HEK293 (cell line): ENCODE results near the gene NT5DC4.

Experiments used
- CTCF ChIA-PET: fragments of 350-600 bp; formaldehyde crosslinking; extraction: SDS; loops from one replicate; lab custom pipeline; 2021; ENCODE audit warnings: antibody characterized with exemption; lab: Yijun Ruan, JAX
- POLR2A ChIA-PET: fragments of 300-600 bp; formaldehyde crosslinking; extraction: SDS; loops from one replicate; lab custom pipeline; 2020; ENCODE audit warnings: antibody characterized with exemption, inconsistent platforms; lab: Yijun Ruan, JAX
- H3K27ac ChIP-seq: fragments of 200-500 bp; sonication (Bioruptor generic); 2 replicates; pipeline ENCODE4 v1.5.1; 2014; ENCODE audit warnings: low read depth, low read length, control low read depth, inconsistent platforms; ENCODE audit errors: extremely low read depth
- H3K36me3 ChIP-seq, 2 experiments: fragments of 200-500 bp in 1 of 2; sonication (Bioruptor generic) in 1 of 2; 1 replicate in 1 of 2; 2 replicates in 1 of 2; pipeline ENCODE4 v1.5.1; 2014 to 2017; ENCODE audit warnings: inconsistent platforms in 2 of 2, low read length in 2 of 2; ENCODE audit not compliant: control insufficient read depth in 2 of 2, insufficient read depth in 1 of 2
- H3K4me1 ChIP-seq: fragments of 200-500 bp; sonication (Bioruptor generic); 2 replicates; pipeline ENCODE4 v1.5.1; 2014; ENCODE audit warnings: mild to moderate bottlenecking, low read length, inconsistent platforms; ENCODE audit not compliant: control insufficient read depth, insufficient read depth
- H3K4me3 ChIP-seq: 2 replicates; pipeline ENCODE4 v1.5.1; 2011; ENCODE audit warnings: low read depth, mild to moderate bottlenecking, control low read depth, low read length, moderate library complexity
- H3K9me3 ChIP-seq: fragments of 200-500 bp; sonication (Bioruptor generic); 2 replicates; pipeline ENCODE4 v1.5.1; 2014; ENCODE audit warnings: low read depth, low read length, inconsistent platforms; ENCODE audit not compliant: control insufficient read depth, insufficient read depth
- MEIS1 ChIP-seq: sonication (generic); formaldehyde crosslinking; IDR thresholded peaks from 2 replicates; pipeline ENCODE4 v1.8.1; 2022; ENCODE audit warnings: missing genetic modification reagents, mild to moderate bottlenecking, borderline replicate concordance
- PRDM1 ChIP-seq: fragments of 450-650 bp; formaldehyde crosslinking; IDR thresholded peaks from 2 replicates; pipeline ENCODE4; 2016; ENCODE audit warnings: missing biosample characterization, missing genetic modification characterization
- TCF7L2 ChIP-seq: IDR thresholded peaks from 2 replicates; pipeline ENCODE4 v1.6.1; 2011; ENCODE audit warnings: low read depth, mild to moderate bottlenecking, inconsistent platforms, low read length, moderate library complexity, borderline replicate concordance
- YY2 ChIP-seq: fragments of 450-650 bp; formaldehyde crosslinking; IDR thresholded peaks from 2 replicates; pipeline ENCODE4 v1.5.1; 2016; ENCODE audit warnings: missing biosample characterization, missing genetic modification characterization
- ZFP37 ChIP-seq: fragments of 450-650 bp; formaldehyde crosslinking; IDR thresholded peaks from 2 replicates; pipeline ENCODE4 v1.5.1; 2016; ENCODE audit warnings: missing biosample characterization, missing genetic modification characterization
- ZNF132 ChIP-seq: fragments of 450-650 bp; formaldehyde crosslinking; IDR thresholded peaks from 2 replicates; pipeline ENCODE4 v1.5.1; 2017; ENCODE audit warnings: missing biosample characterization, missing genetic modification characterization, borderline replicate concordance
- ZNF138 ChIP-seq: fragments of 450-650 bp; formaldehyde crosslinking; IDR thresholded peaks from 2 replicates; pipeline ENCODE4 v1.5.1; 2016; ENCODE audit warnings: missing biosample characterization, missing genetic modification characterization, borderline replicate concordance
- ZNF24 ChIP-seq: fragments of 450-650 bp; formaldehyde crosslinking; IDR thresholded peaks from 2 replicates; pipeline ENCODE4 v1.5.1; 2016; ENCODE audit warnings: missing biosample characterization, missing genetic modification characterization
- ZNF248 ChIP-seq: fragments of 450-650 bp; formaldehyde crosslinking; IDR thresholded peaks from 2 replicates; pipeline ENCODE4 v1.5.1; 2017; ENCODE audit warnings: missing biosample characterization, missing genetic modification characterization
- ZNF266 ChIP-seq: fragments of 450-650 bp; formaldehyde crosslinking; IDR thresholded peaks from 2 replicates; pipeline ENCODE4 v1.5.1; 2016; ENCODE audit warnings: missing biosample characterization, missing genetic modification characterization, low read depth
- ZNF274 ChIP-seq, 2 experiments: fragments of 200-500 bp in 1 of 2; fragments of 450-650 bp in 1 of 2; sonication (Bioruptor generic) in 1 of 2; formaldehyde crosslinking in 1 of 2; IDR thresholded peaks; 2 replicates each; pipeline versions ENCODE4 v1.5.1 to v1.6.1; 2014 to 2016; ENCODE audit warnings: borderline replicate concordance in 1 of 2, inconsistent platforms in 1 of 2, low read length in 1 of 2, missing biosample characterization in 1 of 2, missing genetic modification characterization in 1 of 2
- ZNF391 ChIP-seq: fragments of 450-650 bp; formaldehyde crosslinking; IDR thresholded peaks from 2 replicates; pipeline ENCODE4 v1.5.1; 2016; ENCODE audit warnings: low read depth, missing biosample characterization, missing genetic modification characterization, borderline replicate concordance
- ZNF571 ChIP-seq: fragments of 450-650 bp; formaldehyde crosslinking; IDR thresholded peaks from 2 replicates; pipeline ENCODE4 v1.5.0; 2017; ENCODE audit warnings: missing biosample characterization, missing genetic modification characterization
- ZNF596 ChIP-seq: fragments of 450-650 bp; IDR thresholded peaks from 2 replicates; pipeline ENCODE4 v1.5.0; 2018; ENCODE audit warnings: missing biosample characterization, mild to moderate bottlenecking, missing genetic modification characterization, moderate library complexity
- ZNF654 ChIP-seq: fragments of 450-650 bp; formaldehyde crosslinking; IDR thresholded peaks from 2 replicates; pipeline ENCODE4 v1.5.1; 2016; ENCODE audit warnings: low read depth, missing biosample characterization, missing genetic modification characterization
- ZNF677 ChIP-seq: fragments of 450-650 bp; IDR thresholded peaks from 2 replicates; pipeline ENCODE4 v1.5.0; 2018; ENCODE audit warnings: missing biosample characterization, mild to moderate bottlenecking, missing genetic modification characterization, moderate library complexity
- ZNF701 ChIP-seq: fragments of 450-650 bp; formaldehyde crosslinking; IDR thresholded peaks from 2 replicates; pipeline ENCODE4 v1.5.1; 2016; ENCODE audit warnings: missing biosample characterization, missing genetic modification characterization
- ZNF791 ChIP-seq: fragments of 450-650 bp; formaldehyde crosslinking; IDR thresholded peaks from 2 replicates; pipeline ENCODE4 v1.5.1; 2016; ENCODE audit warnings: missing biosample characterization, missing genetic modification characterization
- ZNF843 ChIP-seq: fragments of 450-650 bp; formaldehyde crosslinking; IDR thresholded peaks from 2 replicates; pipeline ENCODE4 v1.5.1; 2016; ENCODE audit warnings: missing biosample characterization, missing genetic modification characterization
- TF ChIP-seq, protein P1 (sequence below): fragments of 450-650 bp; formaldehyde crosslinking; IDR thresholded peaks from 2 replicates; pipeline ENCODE4; 2016; ENCODE audit warnings: missing biosample characterization, missing genetic modification characterization
- TF ChIP-seq, protein P2 (sequence below): fragments of 450-650 bp; formaldehyde crosslinking; IDR thresholded peaks from 2 replicates; pipeline ENCODE4 v1.5.1; 2016; ENCODE audit warnings: missing biosample characterization, missing genetic modification characterization, borderline replicate concordance
- TF ChIP-seq, protein P3 (sequence below): fragments of 450-650 bp; formaldehyde crosslinking; IDR thresholded peaks from 2 replicates; pipeline ENCODE4 v1.5.1; 2017; ENCODE audit warnings: missing biosample characterization, missing genetic modification characterization
- TF ChIP-seq, protein P4 (sequence below): fragments of 450-650 bp; formaldehyde crosslinking; IDR thresholded peaks from 2 replicates; pipeline ENCODE4 v1.5.1; 2016; ENCODE audit warnings: missing biosample characterization, missing genetic modification characterization
- TF ChIP-seq, protein P5 (sequence below): fragments of 450-650 bp; formaldehyde crosslinking; IDR thresholded peaks from 2 replicates; pipeline ENCODE4 v1.5.1; 2016; ENCODE audit warnings: missing biosample characterization, missing genetic modification characterization

Gene NT5DC4

DNA sequence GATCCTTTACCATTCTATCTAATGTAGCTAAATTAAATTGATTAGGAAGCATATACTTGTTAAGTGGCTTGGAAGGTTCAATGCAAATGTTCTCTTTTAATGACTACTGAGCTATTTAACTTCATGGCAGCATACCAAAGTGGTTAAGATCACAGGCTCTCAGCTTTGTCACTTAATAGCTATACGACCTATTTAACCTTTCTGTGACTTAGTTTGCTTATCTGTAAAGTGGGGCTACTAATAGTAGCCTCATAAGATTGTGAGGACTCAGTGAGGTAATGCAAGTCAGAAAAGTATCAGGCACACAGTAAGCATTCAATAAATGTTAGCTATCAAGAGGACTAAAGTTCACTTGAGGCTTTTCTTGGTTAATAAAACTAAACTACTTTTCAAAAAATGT, 39.3 kb downstream of the NT5DC4 start (continued):
- TF ChIP-seq ZNF138 (tag by site-specific recombination), result no peak
- no peak for TF ChIP-seq ZFP37 (tag by site-specific recombination)
- no peak for TF ChIP-seq ZNF24 (tag by site-specific recombination)
- TF ChIP-seq, protein P1, sequence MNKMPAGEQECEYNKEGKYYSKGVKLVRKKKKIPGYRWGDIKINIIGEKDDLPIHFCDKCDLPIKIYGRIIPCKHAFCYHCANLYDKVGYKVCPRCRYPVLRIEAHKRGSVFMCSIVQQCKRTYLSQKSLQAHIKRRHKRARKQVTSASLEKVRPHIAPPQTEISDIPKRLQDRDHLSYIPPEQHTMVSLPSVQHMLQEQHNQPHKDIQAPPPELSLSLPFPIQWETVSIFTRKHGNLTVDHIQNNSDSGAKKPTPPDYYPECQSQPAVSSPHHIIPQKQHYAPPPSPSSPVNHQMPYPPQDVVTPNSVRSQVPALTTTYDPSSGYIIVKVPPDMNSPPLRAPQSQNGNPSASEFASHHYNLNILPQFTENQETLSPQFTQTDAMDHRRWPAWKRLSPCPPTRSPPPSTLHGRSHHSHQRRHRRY (tag by site-specific recombination), result no peak

DNA sequence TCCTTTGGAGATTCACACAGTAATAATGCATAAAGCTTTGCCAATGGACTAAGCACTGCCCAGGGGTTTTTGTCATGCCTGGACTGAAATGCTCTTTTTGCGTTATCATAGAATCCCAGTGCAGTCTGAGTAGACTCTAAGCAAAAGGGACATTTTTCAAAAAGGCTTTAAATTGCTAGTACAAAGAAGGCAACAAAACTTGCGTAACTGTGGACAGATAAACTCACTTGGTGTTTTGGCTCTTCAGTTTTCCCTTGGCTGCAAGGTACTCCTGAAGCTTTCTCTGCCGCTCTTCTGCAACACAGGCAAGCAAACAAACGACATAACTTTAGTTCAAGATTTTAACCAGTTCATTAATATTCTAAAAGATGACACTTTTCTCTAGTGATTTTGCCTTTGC, 41.5 kb downstream of the NT5DC4 start:
- POLR2A ChIA-PET, result no interaction called here
- CTCF ChIA-PET, result interaction anchor here (0.6 to 4.5 kb wide), 8 partner anchors 8 to 198 kb away, joined by 3 to 35 read pairs (median 4); no protein-coding TSS in a partner anchor
- Histone ChIP-seq H3K36me3 (peaks cover 22 to 48% of the 10 kb centered on the region in 2 experiments), H3K4me3 (no peak overlapping the region), H3K4me1 (0 out of 2 replicates have a peak, but pooled peaks cover 7% of the 10 kb centered on the region)
- TF ChIP-seq YY2 (tag by site-specific recombination) (no peak), ZNF654 (tag by site-specific recombination) (no peak), ZNF132 (no peak), ZNF677 (tag by site-specific recombination) (no peak), ZNF791 (tag by site-specific recombination) (no peak), MEIS1 (CRISPR knock-in tag) (no peak), ZNF391 (tag by site-specific recombination) (no peak), PRDM1 (tag by site-specific recombination) (no peak), TCF7L2 (no peak), ZNF266 (tag by site-specific recombination) (no peak), ZNF596 (no peak), ZNF274 (IDR thresholded peaks at IDR 0.05; ENCODE audit: low read length) (no peak), ZNF274 (tag by site-specific recombination; IDR thresholded peaks at IDR 0.05; ENCODE audit: borderline replicate concordance) (no peak), ZNF571 (no peak), ZNF248 (no peak), ZNF843 (tag by site-specific recombination) (no peak), ZNF701 (tag by site-specific recombination) (no peak)
- TF ChIP-seq, protein P2, sequence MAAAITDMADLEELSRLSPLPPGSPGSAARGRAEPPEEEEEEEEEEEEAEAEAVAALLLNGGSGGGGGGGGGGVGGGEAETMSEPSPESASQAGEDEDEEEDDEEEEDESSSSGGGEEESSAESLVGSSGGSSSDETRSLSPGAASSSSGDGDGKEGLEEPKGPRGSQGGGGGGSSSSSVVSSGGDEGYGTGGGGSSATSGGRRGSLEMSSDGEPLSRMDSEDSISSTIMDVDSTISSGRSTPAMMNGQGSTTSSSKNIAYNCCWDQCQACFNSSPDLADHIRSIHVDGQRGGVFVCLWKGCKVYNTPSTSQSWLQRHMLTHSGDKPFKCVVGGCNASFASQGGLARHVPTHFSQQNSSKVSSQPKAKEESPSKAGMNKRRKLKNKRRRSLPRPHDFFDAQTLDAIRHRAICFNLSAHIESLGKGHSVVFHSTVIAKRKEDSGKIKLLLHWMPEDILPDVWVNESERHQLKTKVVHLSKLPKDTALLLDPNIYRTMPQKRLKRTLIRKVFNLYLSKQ, result no peak
- TF ChIP-seq, protein P3, sequence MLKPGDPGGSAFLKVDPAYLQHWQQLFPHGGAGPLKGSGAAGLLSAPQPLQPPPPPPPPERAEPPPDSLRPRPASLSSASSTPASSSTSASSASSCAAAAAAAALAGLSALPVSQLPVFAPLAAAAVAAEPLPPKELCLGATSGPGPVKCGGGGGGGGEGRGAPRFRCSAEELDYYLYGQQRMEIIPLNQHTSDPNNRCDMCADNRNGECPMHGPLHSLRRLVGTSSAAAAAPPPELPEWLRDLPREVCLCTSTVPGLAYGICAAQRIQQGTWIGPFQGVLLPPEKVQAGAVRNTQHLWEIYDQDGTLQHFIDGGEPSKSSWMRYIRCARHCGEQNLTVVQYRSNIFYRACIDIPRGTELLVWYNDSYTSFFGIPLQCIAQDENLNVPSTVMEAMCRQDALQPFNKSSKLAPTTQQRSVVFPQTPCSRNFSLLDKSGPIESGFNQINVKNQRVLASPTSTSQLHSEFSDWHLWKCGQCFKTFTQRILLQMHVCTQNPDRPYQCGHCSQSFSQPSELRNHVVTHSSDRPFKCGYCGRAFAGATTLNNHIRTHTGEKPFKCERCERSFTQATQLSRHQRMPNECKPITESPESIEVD (tag by site-specific recombination), result no peak
- TF ChIP-seq, protein P4, sequence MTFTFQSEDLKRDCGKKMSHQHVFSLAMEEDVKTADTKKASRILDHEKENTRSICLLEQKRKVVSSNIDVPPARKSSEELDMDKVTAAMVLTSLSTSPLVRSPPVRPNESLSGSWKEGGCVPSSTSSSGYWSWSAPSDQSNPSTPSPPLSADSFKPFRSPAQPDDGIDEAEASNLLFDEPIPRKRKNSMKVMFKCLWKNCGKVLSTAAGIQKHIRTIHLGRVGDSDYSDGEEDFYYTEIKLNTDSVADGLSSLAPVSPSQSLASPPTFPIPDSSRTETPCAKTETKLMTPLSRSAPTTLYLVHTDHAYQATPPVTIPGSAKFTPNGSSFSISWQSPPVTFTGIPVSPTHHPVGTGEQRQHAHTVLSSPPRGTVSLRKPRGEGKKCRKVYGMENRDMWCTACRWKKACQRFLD (tag by site-specific recombination), result no peak
- TF ChIP-seq, protein P5, sequence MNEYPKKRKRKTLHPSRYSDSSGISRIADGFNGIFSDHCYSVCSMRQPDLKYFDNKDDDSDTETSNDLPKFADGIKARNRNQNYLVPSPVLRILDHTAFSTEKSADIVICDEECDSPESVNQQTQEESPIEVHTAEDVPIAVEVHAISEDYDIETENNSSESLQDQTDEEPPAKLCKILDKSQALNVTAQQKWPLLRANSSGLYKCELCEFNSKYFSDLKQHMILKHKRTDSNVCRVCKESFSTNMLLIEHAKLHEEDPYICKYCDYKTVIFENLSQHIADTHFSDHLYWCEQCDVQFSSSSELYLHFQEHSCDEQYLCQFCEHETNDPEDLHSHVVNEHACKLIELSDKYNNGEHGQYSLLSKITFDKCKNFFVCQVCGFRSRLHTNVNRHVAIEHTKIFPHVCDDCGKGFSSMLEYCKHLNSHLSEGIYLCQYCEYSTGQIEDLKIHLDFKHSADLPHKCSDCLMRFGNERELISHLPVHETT (tag by site-specific recombination), result no peak
- TF ChIP-seq, all 188 proteins: peak for 0
- no peaks in the 10 kb centered on the region for H3K9me3 ChIP-seq
- H3K27ac ChIP-seq, result no peak overlapping the region
